HG03575 (cell line): ENCODE results near the gene ISYNA1.

Experiments
- ATAC-seq: cut with Tn5 transposase; IDR thresholded peaks from one replicate; pipeline ENCODE4 v1.9.1; 2021; ENCODE audit not compliant: unreplicated experiment, insufficient number of reproducible peaks, low FRiP score; ENCODE audit errors: extremely low read depth

Gene ISYNA1

GRCh38 chr19:18386543-18387271 is 51.2 kb downstream of the ISYNA1 start:
- no peak for ATAC-seq

DNA sequence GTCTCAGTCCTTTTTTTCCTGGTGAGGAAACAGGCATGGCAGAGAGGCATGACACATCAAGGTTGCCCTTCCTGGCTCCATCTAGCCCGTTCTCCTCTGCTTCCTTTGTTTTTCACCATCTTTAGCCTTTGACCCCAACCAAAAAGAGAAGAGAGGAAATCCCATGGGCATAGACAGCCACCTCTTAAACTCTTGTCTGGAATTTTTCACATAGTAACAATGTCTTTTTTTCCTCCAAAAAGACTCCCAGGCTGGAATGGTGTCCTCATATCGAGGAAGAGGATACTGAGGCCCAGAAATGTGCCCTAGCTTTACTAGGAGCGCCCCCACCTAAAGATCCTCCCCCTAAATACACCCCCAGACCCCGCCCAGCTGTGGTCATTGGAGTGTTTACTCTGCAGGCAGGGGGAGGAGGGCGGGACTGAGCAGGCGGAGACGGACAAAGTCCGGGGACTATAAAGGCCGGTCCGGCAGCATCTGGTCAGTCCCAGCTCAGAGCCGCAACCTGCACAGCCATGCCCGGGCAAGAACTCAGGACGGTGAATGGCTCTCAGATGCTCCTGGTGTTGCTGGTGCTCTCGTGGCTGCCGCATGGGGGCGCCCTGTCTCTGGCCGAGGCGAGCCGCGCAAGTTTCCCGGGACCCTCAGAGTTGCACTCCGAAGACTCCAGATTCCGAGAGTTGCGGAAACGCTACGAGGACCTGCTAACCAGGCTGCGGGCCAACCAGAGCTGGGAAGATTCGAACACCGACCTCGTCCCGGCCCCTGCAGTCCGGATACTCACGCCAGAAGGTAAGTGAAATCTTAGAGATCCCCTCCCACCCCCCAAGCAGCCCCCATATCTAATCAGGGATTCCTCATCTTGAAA is 52.0 kb downstream of the ISYNA1 start, which contains the start of gene GDF15:
GDF15 (plus strand) TSS at position 484 of the 868 bp plus-strand sequence; CDS start at position 516, 32 bp downstream.
- no peak for ATAC-seq

DNA sequence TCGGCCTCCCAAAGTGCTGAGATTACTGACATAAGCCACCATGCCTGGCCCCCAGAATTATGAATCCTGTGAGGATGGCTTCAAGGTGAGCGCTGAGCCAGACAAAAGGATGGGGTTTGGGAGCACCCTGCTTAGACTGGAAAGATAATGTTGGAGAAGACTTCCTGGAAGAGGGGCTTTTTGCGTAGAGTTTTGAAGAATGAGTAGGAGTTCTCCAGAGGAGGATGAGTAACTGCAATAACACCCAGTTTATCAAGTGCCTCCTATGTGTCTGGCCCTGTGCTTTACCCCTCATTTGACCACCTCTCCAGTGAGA is 52.6 kb downstream of the ISYNA1 start:
- ATAC-seq = no peak

DNA sequence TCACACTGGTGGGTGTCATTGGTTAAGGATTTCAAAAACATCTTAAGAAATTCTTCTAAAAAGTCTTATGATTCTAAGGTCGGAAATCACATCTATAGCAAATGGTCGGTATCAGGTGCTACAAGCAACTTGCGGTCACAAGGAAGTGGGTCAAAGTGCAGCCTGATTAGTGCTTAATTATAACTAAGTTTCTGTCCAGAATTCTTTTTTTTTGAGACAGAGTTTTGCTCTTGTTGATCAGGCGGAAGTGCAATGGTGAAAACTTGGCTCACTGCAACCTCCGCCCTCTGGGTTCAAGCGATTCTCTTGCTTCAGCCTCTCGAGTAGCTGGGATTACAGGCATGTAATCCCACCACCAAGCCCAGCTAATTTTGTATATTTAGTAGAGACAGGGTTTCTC is 53.2 kb downstream of the ISYNA1 start:
- ATAC-seq = no peak
